Renal cortex interstitium (tissue), 11 donors: ENCODE results near the gene COL5A3. TPM values are rescaled to one million over a fixed set of nuclear protein-coding genes. Genes with fewer than 3 reads are reported as not detected.

ENCODE experiments used
- DNase-seq, 11 donors: peaks; one replicate each; pipeline ENCODE4 v3.0.0-alpha.2; 2013; ENCODE audit warnings: low read depth in 9 of 11, low spot score in 4 of 11; ENCODE audit errors: extremely low read depth in 1 of 11
- polyA plus RNA-seq, 3 donors: library from polyadenylated mRNA; unstranded; fragments of 120-200 nt; gene quantifications; one replicate each; pipeline ENCODE4 v1.2.1, GENCODE V29; 2013; ENCODE audit not compliant: insufficient read length in 3 of 3

Gene COL5A3
- polyA plus RNA-seq, 3 donors = 0.56 to 1.7 (median 0.96) TPM

DNA sequence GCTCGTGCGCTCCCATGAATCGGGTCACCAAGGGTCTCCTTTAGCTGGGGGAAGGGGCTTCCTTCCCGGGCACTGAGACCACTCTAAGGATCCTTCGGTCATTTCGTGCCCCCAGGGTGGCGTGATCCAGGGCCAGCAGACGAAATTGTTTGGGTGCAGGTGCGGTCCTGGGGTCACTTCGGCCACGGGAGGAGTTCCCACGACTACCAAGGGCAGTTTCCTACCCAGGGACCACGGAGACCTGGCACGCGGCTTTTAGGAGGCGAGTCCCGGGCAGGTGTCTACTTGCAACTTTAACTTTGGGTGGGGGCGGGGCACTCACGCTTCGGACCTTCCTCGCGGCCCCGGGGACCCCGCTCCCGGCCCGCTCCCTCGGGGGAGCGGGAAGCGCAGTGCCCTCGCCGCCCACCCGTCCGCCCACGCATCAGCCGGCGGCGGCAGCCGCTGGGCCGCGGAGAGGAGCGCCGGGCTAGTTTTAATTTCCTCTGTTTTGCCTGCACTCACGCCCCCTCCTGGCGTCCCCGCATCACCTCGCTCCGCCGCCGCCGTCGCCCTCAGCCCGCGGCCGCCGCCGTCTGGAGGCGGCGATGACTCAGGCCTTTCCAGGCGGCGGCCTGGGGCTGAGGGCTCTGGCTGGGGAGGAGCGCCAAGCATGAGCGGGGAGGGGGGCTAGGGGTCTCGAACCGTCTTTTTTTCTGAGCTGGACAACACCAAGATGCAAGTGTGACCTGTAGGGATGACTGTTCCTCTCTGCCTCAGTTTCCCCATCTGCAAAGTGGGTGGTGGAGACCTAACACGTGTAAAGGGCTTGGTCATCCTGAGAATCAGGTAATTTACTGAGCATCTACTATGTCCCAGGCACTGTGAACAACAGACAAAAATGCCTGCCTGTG lies 95.7 kb downstream of the COL5A3 start:
- DNase-seq = peak in 7 of 11 donors; percentile 61 to 74 (median 68)

DNA sequence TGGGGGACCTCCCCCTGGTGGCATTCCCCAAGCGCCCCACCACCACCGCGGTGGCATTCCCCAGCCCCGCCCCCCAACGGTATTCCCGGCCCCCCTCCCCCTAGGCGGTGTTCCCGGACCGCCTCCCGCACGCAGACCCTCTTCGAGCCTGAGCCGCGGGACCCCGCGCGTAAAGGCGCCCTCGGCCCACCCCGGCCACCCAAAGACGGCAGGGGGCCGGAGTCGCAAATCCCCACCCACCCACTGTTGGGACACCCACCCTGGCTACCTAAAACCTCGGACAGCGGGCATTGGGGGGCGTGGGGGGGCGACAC lies 96.3 kb downstream of the COL5A3 start:
- DNase-seq = no peak

- DNase-seq = no peak
Observed at GRCh38 chr19:9913237-9914000, 96.9 kb downstream of the COL5A3 start.

DNA sequence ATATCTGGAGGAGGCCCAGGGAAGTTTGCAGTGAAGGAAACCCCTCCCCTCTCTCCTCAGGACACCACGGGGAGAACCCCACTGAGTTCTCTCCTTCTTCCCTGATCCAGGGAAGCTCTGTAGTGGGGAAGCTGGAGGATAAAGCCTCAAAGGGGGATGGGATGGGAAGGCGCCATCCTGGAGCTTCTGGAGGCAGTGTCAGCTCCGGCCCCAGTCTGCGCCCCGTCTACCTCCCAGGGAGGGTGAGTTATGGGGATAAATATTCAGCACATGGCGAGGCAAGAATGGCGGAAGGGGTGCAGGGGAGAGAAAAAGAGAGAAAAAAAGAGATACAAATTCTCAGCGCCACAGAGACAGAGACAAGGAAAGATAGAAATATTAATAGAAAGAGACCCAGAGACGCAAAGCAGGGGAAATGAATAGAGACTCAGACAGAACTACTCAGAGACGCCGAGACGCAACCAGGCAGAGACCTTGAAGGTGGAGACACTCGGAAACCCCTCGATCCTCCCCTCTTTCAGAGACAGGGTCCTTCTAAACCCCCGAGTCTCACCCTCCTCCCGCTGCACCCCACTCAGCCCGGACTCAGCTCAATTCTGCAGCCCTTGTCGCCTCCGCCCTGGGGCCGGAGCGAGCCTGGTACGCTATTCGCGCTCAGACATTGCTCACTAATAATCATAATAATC lies 97.6 kb downstream of the COL5A3 start:
- no peak for DNase-seq

- DNase-seq = no peak
Observed at GRCh38 chr19:9911524-9912185, 98.6 kb downstream of the COL5A3 start.

GRCh38 chr19:9910625-9911024 lies 99.7 kb downstream of the COL5A3 start:
- no peak for DNase-seq

Other genes with a start within 250 kb of the COL5A3 start
- 10 to 100 TPM; 20.1 to 33.0 (median 20.5) TPM for gene ZNF846, start 241.8 kb downstream of the COL5A3 start, polyA plus RNA-seq
- gene FBXL12, start 191.4 kb downstream of the COL5A3 start, polyA plus RNA-seq = 10 to 100 TPM; 26.6 to 35.3 (median 29.2) TPM
- 100 to 1,000 TPM; 261 to 311 (median 295) TPM for gene UBL5, start 182.6 kb downstream of the COL5A3 start, polyA plus RNA-seq
- 10 to 100 TPM; 46.7 to 76.9 (median 64.0) TPM for gene PIN1, start 175.2 kb downstream of the COL5A3 start, polyA plus RNA-seq
- 10 to 100 TPM; 21.1 to 26.8 (median 21.1) TPM for gene OLFM2, start 74.0 kb downstream of the COL5A3 start, polyA plus RNA-seq
- gene RDH8, start 3.0 kb upstream of the COL5A3 start, polyA plus RNA-seq = under 1 TPM in 1 of 3 donors, not detected in 2; 0.27 TPM
- gene SHFL, start 75.8 kb upstream of the COL5A3 start, polyA plus RNA-seq = 10 to 100 TPM; 24.1 to 31.0 (median 25.9) TPM
- gene ANGPTL6, start 92.2 kb upstream of the COL5A3 start, polyA plus RNA-seq = 1 to 10 TPM; 1.4 to 2.9 (median 2.9) TPM
- 10 to 100 TPM; 24.7 to 38.9 (median 34.5) TPM for gene PPAN, start 95.9 kb upstream of the COL5A3 start, polyA plus RNA-seq
- gene P2RY11, start 101.2 kb upstream of the COL5A3 start, polyA plus RNA-seq = 10 to 100 TPM; 11.1 to 16.8 (median 14.6) TPM
- 100 to 1,000 TPM; 194 to 214 (median 205) TPM for gene EIF3G, start 109.4 kb upstream of the COL5A3 start, polyA plus RNA-seq
- 100 to 1,000 TPM; 103 to 131 (median 113) TPM for gene DNMT1, start 184.4 kb upstream of the COL5A3 start, polyA plus RNA-seq
- gene S1PR2, start 220.8 kb upstream of the COL5A3 start, polyA plus RNA-seq = 10 to 100 TPM; 10.2 to 13.0 (median 12.2) TPM
- gene MRPL4, start 241.7 kb upstream of the COL5A3 start, polyA plus RNA-seq = 10 to 100 TPM; 32.0 to 51.4 (median 50.5) TPM